Type B pancreatic cell (in vitro differentiated cells): Measurements from ENCODE around the gene CNTF. TPM values are rescaled to one million over a fixed set of nuclear protein-coding genes. Genes with fewer than 3 reads are reported as not detected.

ENCODE experiments used
- DNase-seq: peaks from one replicate; pipeline ENCODE4 v3.0.0; 2021; ENCODE audit warnings: mixed read lengths; ENCODE audit not compliant: unreplicated experiment; ENCODE audit errors: extremely low spot score
- H3K27ac Mint-ChIP-seq: 2 replicates; pipeline ENCODE4 v1.8.0; 2021; ENCODE audit warnings: mild to moderate bottlenecking, mixed read lengths
- H3K27me3 Mint-ChIP-seq: 2 replicates; pipeline ENCODE4 v1.8.0; 2021; ENCODE audit warnings: mixed read lengths
- H3K36me3 Mint-ChIP-seq: 2 replicates; pipeline ENCODE4 v1.8.0; 2021; ENCODE audit warnings: mixed read lengths
- H3K4me1 Mint-ChIP-seq: one replicate; pipeline ENCODE4 v1.8.0; 2021; ENCODE audit warnings: mixed read lengths; ENCODE audit not compliant: unreplicated experiment
- H3K4me3 Mint-ChIP-seq: 2 replicates; pipeline ENCODE4 v1.8.0; 2021; ENCODE audit warnings: mild to moderate bottlenecking, mixed read lengths
- H3K9me3 Mint-ChIP-seq: 2 replicates; pipeline ENCODE4 v1.8.0; 2021; ENCODE audit warnings: mixed read lengths
- CTCF ChIP-seq: fragments of 200-600 bp; sonication (generic); conservative IDR thresholded peaks from 2 replicates; pipeline ENCODE4 v1.5.0; 2021; ENCODE audit warnings: antibody characterized with exemption, mild to moderate bottlenecking
- total RNA-seq: library from RNA; stranded (reverse); gene quantifications from 2 replicates; pipeline ENCODE4 v1.2.1, GENCODE V29; 2021; ENCODE audit warnings: low replicate concordance

CNTF gene
- total RNA-seq, 1 donor from 2014 or later, result 2.0 TPM

- TF ChIP-seq CTCF, result no peak
- no peak for DNase-seq
- H3K4me3 Mint-ChIP-seq, result no peak overlapping the region
- H3K27ac Mint-ChIP-seq, result no peak overlapping the region
- H3K27me3 Mint-ChIP-seq, result no peaks in the 10 kb centered on the region
- H3K36me3 Mint-ChIP-seq, result peaks cover 37% of the 10 kb centered on the region
- peaks cover 5% of the 10 kb centered on the region for H3K4me1 Mint-ChIP-seq
- no peaks in the 10 kb centered on the region for H3K9me3 Mint-ChIP-seq
Observed at GRCh38 chr11:58609723-58610122, 12.7 kb upstream of the CNTF start.

- H3K9me3 Mint-ChIP-seq, result no peaks in the 10 kb centered on the region
- no peak overlapping the region for H3K4me3 Mint-ChIP-seq
- no peaks in the 10 kb centered on the region for H3K4me1 Mint-ChIP-seq
- peaks cover 37% of the 10 kb centered on the region for H3K36me3 Mint-ChIP-seq
- H3K27ac Mint-ChIP-seq, result no peak overlapping the region
- TF ChIP-seq CTCF, result no peak
- H3K27me3 Mint-ChIP-seq, result no peaks in the 10 kb centered on the region
- no peak for DNase-seq
Observed at GRCh38 chr11:58613228-58613627, 9.2 kb upstream of the CNTF start.

GRCh38 chr11:58615559-58615958, 6.9 kb upstream of the CNTF start:
- no peak overlapping the region for H3K4me3 Mint-ChIP-seq
- H3K4me1 Mint-ChIP-seq, result no peaks in the 10 kb centered on the region
- H3K27me3 Mint-ChIP-seq, result no peaks in the 10 kb centered on the region
- H3K27ac Mint-ChIP-seq, result no peak overlapping the region
- no peak for DNase-seq
- TF ChIP-seq CTCF, result no peak
- H3K36me3 Mint-ChIP-seq, result peaks cover 44% of the 10 kb centered on the region
- no peaks in the 10 kb centered on the region for H3K9me3 Mint-ChIP-seq

- Mint-ChIP-seq H3K27me3 (no peaks in the 10 kb centered on the region), H3K4me1 (no peaks in the 10 kb centered on the region), H3K9me3 (no peaks in the 10 kb centered on the region), H3K4me3 (no peak overlapping the region), H3K36me3 (peaks cover 37% of the 10 kb centered on the region), H3K27ac (no peak overlapping the region)
- DNase-seq, result no peak
- TF ChIP-seq CTCF, result no peak
Observed at GRCh38 chr11:58616594-58616993, 5.9 kb upstream of the CNTF start.

GRCh38 chr11:58617976-58618557, 4.4 kb upstream of the CNTF start:
- H3K27ac Mint-ChIP-seq, result no peak overlapping the region
- H3K27me3 Mint-ChIP-seq, result no peaks in the 10 kb centered on the region
- no peaks in the 10 kb centered on the region for H3K4me1 Mint-ChIP-seq
- H3K4me3 Mint-ChIP-seq, result no peak overlapping the region
- TF ChIP-seq CTCF, result no peak
- DNase-seq, result no peak
- no peaks in the 10 kb centered on the region for H3K9me3 Mint-ChIP-seq
- H3K36me3 Mint-ChIP-seq, result peaks cover 36% of the 10 kb centered on the region
